Cardiac fibroblast (primary cell): ENCODE data around the gene TGFBR3L.
"Not testable (repeated sequence)": the region's sequence is repeated elsewhere in the genome, so short reads cannot be mapped to it uniquely, and the experiment has no call there.

Experiments
- DNase-seq, 2 donors: peaks; one replicate each; pipeline versions ENCODE4 v3.0.0 to v3.0.0-alpha.2; 2010; ENCODE audit warnings: low read depth in 2 of 2
- H3K4me3 ChIP-seq, 2 donors: replicated peaks in 1 of 2; 1 replicate in 1 of 2; 2 replicates in 1 of 2; pipeline ENCODE4 v1.5.1; 2011; ENCODE audit warnings: low read depth in 2 of 2, low read length in 2 of 2, mild to moderate bottlenecking in 2 of 2, moderate library complexity in 1 of 2
- CTCF ChIP-seq: IDR thresholded peaks from one replicate; pipeline ENCODE4 v1.5.1; 2011; ENCODE audit warnings: low read depth, mild to moderate bottlenecking, low read length, inconsistent platforms

The TGFBR3L gene

DNA sequence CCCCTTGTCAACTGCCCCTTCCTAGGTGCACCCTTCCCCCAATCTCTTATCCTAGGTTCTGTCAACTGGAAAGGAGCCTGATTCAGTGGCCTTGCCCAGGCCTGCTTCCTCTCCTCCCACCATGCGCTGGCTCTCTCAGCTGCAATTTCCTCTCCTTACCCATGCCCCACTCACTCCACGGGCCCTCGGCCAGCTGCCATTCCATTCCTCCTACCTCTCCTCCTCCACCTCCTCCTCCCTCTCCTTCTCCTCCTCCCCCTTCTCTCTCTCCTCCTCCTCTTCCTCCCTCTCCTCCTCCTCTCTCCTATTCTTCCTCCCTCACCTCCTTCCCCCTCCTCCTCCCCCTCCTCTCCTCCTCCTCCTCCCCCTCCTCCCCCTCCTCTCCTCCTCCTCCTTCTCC is 38.4 kb downstream of the TGFBR3L start:
- no peak for TF ChIP-seq CTCF
- DNase-seq: peak; percentile 50 to 66

GRCh38 chr19:7953576-7953975 is 38.9 kb downstream of the TGFBR3L start:
- DNase-seq: no peak
- TF ChIP-seq CTCF: no peak
- H3K4me3 ChIP-seq: no peak overlapping the region

More for the DNA sequence above, 38.4 kb downstream of the TGFBR3L start:
- H3K4me3 ChIP-seq: no peak overlapping the region

DNA sequence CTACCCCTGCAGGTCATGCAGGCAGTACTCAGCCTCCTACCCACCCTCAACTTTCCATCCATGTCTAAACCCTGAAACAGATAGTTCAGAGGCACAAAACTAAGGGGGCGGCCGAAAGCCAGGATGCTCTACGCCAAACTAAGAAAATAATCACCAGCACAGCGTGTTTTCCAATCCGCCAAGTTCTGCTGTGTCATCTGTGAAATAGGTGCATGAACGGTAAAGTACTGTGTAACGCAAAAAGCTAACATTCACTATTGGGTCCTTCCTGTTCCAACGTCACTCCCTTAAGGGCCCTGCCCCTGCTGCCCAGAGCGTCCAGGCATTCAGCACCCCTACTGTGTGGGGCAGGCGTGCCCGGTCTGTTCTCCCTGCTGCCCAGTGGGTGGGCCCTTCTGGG is 41.1 kb downstream of the TGFBR3L start:
- H3K4me3 ChIP-seq: no peak overlapping the region
- no peak for TF ChIP-seq CTCF
- DNase-seq: no peak

DNA sequence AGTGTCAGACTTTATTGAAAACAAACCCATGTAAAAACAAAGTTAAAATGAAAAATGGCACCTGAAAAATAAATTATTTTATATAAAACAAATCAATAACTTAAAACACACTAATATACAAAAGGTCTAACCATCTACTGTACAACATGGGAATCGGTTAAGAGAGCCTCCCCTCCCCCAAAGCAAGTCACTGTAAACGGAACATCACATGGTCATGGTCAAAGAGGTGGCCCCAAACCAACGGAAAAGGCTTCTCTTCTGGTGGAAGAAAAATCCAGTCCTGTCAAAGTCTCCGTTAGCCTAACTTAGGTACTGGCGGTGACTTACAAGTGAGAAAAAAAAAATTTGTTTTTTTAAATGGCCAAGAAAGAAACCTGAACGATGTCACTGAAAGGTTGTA is 44.6 kb downstream of the TGFBR3L start:
- no peak for DNase-seq
- TF ChIP-seq CTCF: no peak
- no peak overlapping the region for H3K4me3 ChIP-seq

GRCh38 chr19:7961082-7961481 is 46.5 kb downstream of the TGFBR3L start:
- H3K4me3 ChIP-seq, DNase-seq: not testable (repeated sequence)

DNA sequence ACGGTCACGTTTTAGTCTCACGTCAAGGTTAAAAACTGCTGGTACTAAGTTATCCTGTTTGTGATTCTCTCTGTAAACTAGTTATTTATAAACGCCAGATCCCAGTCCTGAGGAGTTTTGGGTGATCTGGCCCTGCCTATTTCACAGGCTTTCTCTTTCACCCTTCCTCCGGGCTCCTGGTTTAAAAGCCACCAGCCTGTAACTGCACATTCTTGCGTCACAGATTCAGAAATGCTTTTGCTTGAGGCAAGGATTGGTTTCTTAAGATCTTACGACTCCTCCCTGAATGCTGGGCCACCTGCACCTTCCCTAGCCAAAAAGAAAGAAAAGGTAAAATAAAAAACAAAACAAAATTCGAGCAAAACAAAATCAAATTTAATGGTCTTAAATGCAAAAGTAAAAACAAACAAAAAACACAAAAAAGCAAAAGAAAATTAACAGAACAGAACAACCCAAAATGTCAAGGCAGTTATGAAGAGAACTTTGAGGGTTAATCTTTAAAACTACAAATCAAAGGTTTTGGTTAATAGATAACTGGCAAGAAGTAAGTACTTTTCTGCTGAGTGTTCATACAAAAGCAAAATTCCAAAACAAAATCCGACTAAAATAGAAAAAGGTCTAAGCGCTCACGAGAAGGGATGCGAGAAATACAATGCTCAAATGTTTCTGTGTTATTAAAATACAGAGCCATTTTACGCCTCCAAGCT is 47.4 kb downstream of the TGFBR3L start:
- H3K4me3 ChIP-seq: no peak overlapping the region
- DNase-seq: no peak
- TF ChIP-seq CTCF: no peak

- no peak overlapping the region for H3K4me3 ChIP-seq
- no peak for TF ChIP-seq CTCF
- DNase-seq: no peak
Observed at GRCh38 chr19:7962644-7963268, 48.1 kb downstream of the TGFBR3L start.
